Ishikawa (cell line): Measurements from ENCODE around the gene ABHD2.

ENCODE experiments used
- CEBPB ChIP-seq: IDR thresholded peaks from 2 replicates; pipeline ENCODE4 v1.6.1; 2012
- CREB1 ChIP-seq: IDR thresholded peaks from 2 replicates; pipeline ENCODE4 v1.6.1; 2012; ENCODE audit warnings: low read depth
- EGR1 ChIP-seq: IDR thresholded peaks from 2 replicates; pipeline ENCODE4 v1.6.1; 2012
- EP300 ChIP-seq: IDR thresholded peaks from 2 replicates; pipeline ENCODE4 v1.6.1; 2012; ENCODE audit warnings: borderline replicate concordance
- FOXM1 ChIP-seq: IDR thresholded peaks from 2 replicates; pipeline ENCODE4 v1.6.1; 2012; ENCODE audit warnings: low read depth, borderline replicate concordance
- MAX ChIP-seq: IDR thresholded peaks from 2 replicates; pipeline ENCODE4 v1.6.1; 2012
- NFIC ChIP-seq: IDR thresholded peaks from 2 replicates; pipeline ENCODE4 v1.6.1; 2012
- RAD21 ChIP-seq: IDR thresholded peaks from 2 replicates; pipeline ENCODE4 v1.6.1; 2012; ENCODE audit warnings: low read depth
- REST ChIP-seq: IDR thresholded peaks from 2 replicates; pipeline ENCODE4 v1.6.1; 2012; ENCODE audit warnings: low read depth, mild to moderate bottlenecking
- TCF12 ChIP-seq: IDR thresholded peaks from 2 replicates; pipeline ENCODE4 v1.6.1; 2012; ENCODE audit warnings: low read depth
- TEAD4 ChIP-seq: IDR thresholded peaks from 2 replicates; pipeline ENCODE4 v1.6.1; 2012
- USF1 ChIP-seq: IDR thresholded peaks from 2 replicates; pipeline ENCODE4 v1.6.1; 2012
- YY1 ChIP-seq: IDR thresholded peaks from 2 replicates; pipeline ENCODE4 v1.6.1; 2012; ENCODE audit warnings: low read depth
- ZBTB7A ChIP-seq: IDR thresholded peaks from 2 replicates; pipeline ENCODE4 v1.6.1; 2012; ENCODE audit warnings: low read depth

The ABHD2 gene

DNA sequence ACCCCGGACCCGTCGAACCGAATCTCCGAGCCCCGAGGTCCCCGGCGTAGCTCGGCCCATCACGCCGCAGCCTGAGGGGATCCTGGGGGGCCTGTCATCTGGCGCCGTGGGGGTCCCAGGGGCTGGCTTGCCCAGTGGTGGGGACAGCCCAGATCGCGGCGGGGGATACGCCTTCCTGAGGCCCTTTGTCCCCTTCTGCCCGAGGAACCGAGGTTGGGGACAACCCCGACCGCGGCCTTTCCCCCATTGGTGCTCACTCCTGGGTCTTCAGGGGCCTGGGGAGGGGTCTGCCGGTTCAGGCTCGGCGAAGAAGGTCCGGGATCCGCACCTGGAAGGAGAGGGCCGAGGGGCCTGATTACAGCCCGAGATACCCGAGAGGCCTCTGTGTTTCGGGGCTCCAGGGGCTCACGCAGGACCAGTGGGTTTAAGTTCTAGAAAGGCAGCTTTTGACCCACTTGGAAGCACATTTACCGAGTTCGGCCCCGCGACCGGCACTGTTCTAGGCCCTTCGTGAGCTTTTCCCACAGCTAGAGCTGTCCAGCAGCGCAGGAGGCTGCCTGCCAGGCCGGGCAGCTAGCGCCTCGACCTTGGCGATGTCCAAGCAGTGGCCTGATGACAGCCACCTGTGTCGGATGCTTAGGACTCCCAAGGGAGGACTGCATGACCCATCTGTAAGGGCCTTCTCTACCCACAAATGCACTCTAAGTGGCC lies 504 bp downstream of the ABHD2 start:
- TF ChIP-seq TCF12 (no peak), FOXM1 (no peak), REST (peak; percentile 60)

DNA sequence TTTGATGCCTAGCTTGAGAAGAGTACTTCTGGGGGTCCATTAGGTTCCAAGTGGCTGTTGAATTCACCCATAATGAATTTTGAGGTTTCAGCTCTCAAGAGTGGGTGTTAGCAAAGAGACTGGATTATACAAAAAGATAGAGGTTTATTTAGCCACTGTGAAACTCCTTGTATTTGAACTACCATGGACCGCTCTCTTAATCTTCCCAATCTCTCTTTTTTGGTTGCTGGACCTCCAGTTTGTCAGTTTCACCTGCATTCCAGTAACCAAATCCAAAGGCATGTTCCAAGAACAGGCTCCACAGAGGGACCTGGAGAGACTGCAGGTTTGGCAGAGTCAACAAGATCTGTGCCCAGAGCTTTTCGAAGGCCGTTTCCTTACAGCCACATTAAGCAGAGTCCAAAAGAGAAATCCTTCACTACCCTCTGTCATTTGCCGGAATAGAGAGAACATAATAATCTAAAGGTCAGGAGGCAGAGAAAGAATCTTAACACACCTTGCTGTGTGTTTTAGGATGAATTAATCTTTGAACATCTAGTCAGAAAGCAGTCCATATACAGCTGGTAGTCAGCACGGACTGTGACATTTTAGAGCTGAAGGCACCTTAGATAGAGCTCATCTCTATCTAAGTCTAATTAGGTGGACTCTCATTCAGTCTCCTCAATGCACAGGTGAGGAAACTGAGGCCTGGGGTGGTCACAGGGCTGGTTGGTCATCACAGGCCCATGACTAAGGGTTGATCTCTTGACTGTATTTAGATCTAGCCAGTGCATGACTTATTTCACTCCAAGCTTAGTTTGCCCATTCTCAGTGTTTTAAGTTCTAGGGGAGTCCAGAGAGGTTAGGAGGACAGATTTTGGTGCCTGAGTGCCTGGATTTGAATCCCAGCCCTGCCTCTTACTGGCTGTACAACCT lies 1.3 kb downstream of the ABHD2 start:
- TF ChIP-seq FOXM1: no peak
- no peak for TF ChIP-seq TEAD4
- TF ChIP-seq RAD21: no peak
- TF ChIP-seq USF1: no peak
- TF ChIP-seq YY1: no peak
- no peak for TF ChIP-seq MAX
- no peak for TF ChIP-seq EGR1
- no peak for TF ChIP-seq CREB1
- no peak for TF ChIP-seq REST
- TF ChIP-seq EP300: no peak
- no peak for TF ChIP-seq TCF12
- TF ChIP-seq NFIC: no peak
- TF ChIP-seq ZBTB7A: no peak
- TF ChIP-seq CEBPB: no peak

- TF ChIP-seq FOXM1 (no peak), EP300 (no peak), NFIC (no peak), TCF12 (no peak), YY1 (no peak)
These were observed 2.8 kb downstream of the ABHD2 start for GRCh38 chr15:89090791-89091626.

- TF ChIP-seq CREB1: no peak
- TF ChIP-seq EGR1: no peak
- no peak for TF ChIP-seq RAD21
- TF ChIP-seq TEAD4: no peak
- no peak for TF ChIP-seq EP300
- no peak for TF ChIP-seq MAX
- TF ChIP-seq REST: no peak
- no peak for TF ChIP-seq USF1
- no peak for TF ChIP-seq CEBPB
- TF ChIP-seq FOXM1: no peak
These were observed 3.5 kb downstream of the ABHD2 start for GRCh38 chr15:89091627-89092220.
